Neuronal stem cell (in vitro differentiated cells): ENCODE measurements around the gene SND1.
A peak's percentile ranks its signal among the peaks of the same experiment; 100 is the strongest.

Source experiments
- DNase-seq: peaks from one replicate; pipeline ENCODE4 v3.0.0-alpha.2; 2013; ENCODE audit warnings: low spot score
- H2AFZ ChIP-seq: one replicate; pipeline ENCODE4 v1.6.1; 2013; ENCODE audit warnings: mild to moderate bottlenecking, low read length, inconsistent platforms
- H2AK5ac ChIP-seq: 2 replicates; pipeline ENCODE4 v1.6.1; 2013; ENCODE audit warnings: low read depth, mild to moderate bottlenecking, inconsistent platforms, low read length, moderate library complexity, mixed read lengths
- H2BK120ac ChIP-seq: 2 replicates; pipeline ENCODE4 v1.6.1; 2013; ENCODE audit warnings: low read depth, mild to moderate bottlenecking, inconsistent platforms, low read length, moderate library complexity, mixed read lengths
- H2BK12ac ChIP-seq: one replicate; pipeline ENCODE4 v1.6.1; 2013; ENCODE audit warnings: low read length, inconsistent platforms
- H2BK15ac ChIP-seq: 2 replicates; pipeline ENCODE4 v1.6.1; 2013; ENCODE audit warnings: mild to moderate bottlenecking, low read length, inconsistent platforms, mixed read lengths
- H2BK5ac ChIP-seq: one replicate; pipeline ENCODE4 v1.6.1; 2013; ENCODE audit warnings: inconsistent platforms, mild to moderate bottlenecking, low read length, moderate library complexity
- H3K14ac ChIP-seq: one replicate; pipeline ENCODE4 v1.6.1; 2013; ENCODE audit warnings: low read length, inconsistent platforms
- H3K18ac ChIP-seq: 2 replicates; pipeline ENCODE4 v1.6.1; 2013; ENCODE audit warnings: low read length, inconsistent platforms
- H3K23ac ChIP-seq: 2 replicates; pipeline ENCODE4 v1.6.1; 2013; ENCODE audit warnings: low read depth, mild to moderate bottlenecking, mixed read lengths, low read length, inconsistent platforms; ENCODE audit not compliant: poor library complexity
- H3K27ac ChIP-seq: replicated peaks from 3 replicates; pipeline ENCODE4 v1.5.1; 2013; ENCODE audit warnings: low read length, inconsistent platforms
- H3K27me3 ChIP-seq, 3 experiments: 2 replicates each; pipeline ENCODE4 v1.6.1; 2013; ENCODE audit warnings: low read length in 3 of 3, mild to moderate bottlenecking in 2 of 3, inconsistent platforms in 1 of 3, low read depth in 1 of 3, mixed read lengths in 1 of 3, moderate library complexity in 1 of 3; ENCODE audit not compliant: control insufficient read depth in 3 of 3, insufficient read depth in 3 of 3
- H3K36me3 ChIP-seq, 2 donors: replicated peaks in 1 of 2; 2 replicates each; pipeline ENCODE4 v1.6.1; 2013; ENCODE audit warnings: low read length in 2 of 2; ENCODE audit not compliant: control insufficient read depth in 2 of 2, insufficient read depth in 2 of 2
- H3K4ac ChIP-seq: 2 replicates; pipeline ENCODE4 v1.6.1; 2013; ENCODE audit warnings: inconsistent platforms, mild to moderate bottlenecking, low read length, moderate library complexity
- H3K4me1 ChIP-seq, 2 donors: 1 replicate in 1 of 2; 2 replicates in 1 of 2; pipeline ENCODE4 v1.6.1; 2013; ENCODE audit warnings: low read length in 2 of 2, low read depth in 1 of 2; ENCODE audit not compliant: control insufficient read depth in 2 of 2, insufficient read depth in 1 of 2
- H3K4me2 ChIP-seq: one replicate; pipeline ENCODE4 v1.6.1; 2013; ENCODE audit warnings: mild to moderate bottlenecking, low read length, inconsistent platforms; ENCODE audit not compliant: insufficient read depth, poor library complexity, severe bottlenecking
- H3K4me3 ChIP-seq, 2 donors: 2 replicates each; pipeline ENCODE4 v1.5.1; 2013; ENCODE audit warnings: low read length in 2 of 2, mild to moderate bottlenecking in 2 of 2, inconsistent platforms in 1 of 2, moderate library complexity in 1 of 2
- H3K79me1 ChIP-seq: one replicate; pipeline ENCODE4 v1.6.1; 2013; ENCODE audit warnings: low read depth, mild to moderate bottlenecking, inconsistent platforms, low read length, moderate library complexity
- H3K9ac ChIP-seq: one replicate; pipeline ENCODE4 v1.6.1; 2013; ENCODE audit warnings: mild to moderate bottlenecking, low read depth, low read length, inconsistent platforms; ENCODE audit not compliant: poor library complexity
- H3K9me3 ChIP-seq, 2 donors: replicated peaks in 1 of 2; 2 replicates each; pipeline versions ENCODE3 to v1.6.1; 2013; ENCODE audit warnings: low read length in 2 of 2, mild to moderate bottlenecking in 2 of 2, inconsistent platforms in 1 of 2, low read depth in 1 of 2, mixed read lengths in 1 of 2, moderate library complexity in 1 of 2; ENCODE audit not compliant: control insufficient read depth in 2 of 2, insufficient read depth in 1 of 2
- H4K8ac ChIP-seq: one replicate; pipeline ENCODE4 v1.6.1; 2013; ENCODE audit warnings: low read depth, mild to moderate bottlenecking, inconsistent platforms, low read length, moderate library complexity
- H4K91ac ChIP-seq: one replicate; pipeline ENCODE4 v1.6.1; 2013; ENCODE audit warnings: low read length, low read depth, mild to moderate bottlenecking, inconsistent platforms; ENCODE audit not compliant: poor library complexity
- WGBS, 2 donors: extraction: QIAGEN DNeasy Blood & Tissue Kit; methylation state at CpG; one replicate each; pipeline ENCODE4 v1.1.7; 2013; ENCODE audit warnings: missing lambda C conversion rate in 2 of 2, mixed read lengths in 1 of 2; ENCODE audit not compliant: insufficient read length in 2 of 2, insufficient replicate concordance in 1 of 2; ENCODE audit errors: extremely low coverage in 2 of 2; 5-methylcytosine and 5-hydroxymethylcytosine counted together

SND1 gene

DNA sequence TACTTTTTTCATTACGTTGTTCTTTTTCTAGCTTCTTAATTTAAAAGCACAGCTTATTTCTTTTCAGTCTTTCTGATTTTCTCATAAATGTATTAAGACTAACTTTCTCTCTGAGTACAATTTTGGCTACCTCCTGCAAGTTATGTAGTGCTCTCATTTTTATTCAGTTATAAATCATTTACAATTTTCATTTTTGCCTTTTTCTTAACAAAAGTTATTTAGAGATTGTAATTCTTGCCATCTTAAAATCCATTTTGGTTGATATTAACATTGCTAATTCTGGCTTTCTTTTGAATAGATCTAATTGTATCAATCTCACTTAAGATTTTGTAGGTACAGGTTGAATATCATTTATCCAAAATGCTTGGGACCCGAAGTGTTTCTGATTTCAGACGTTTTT lies 476.4 kb downstream of the SND1 start:
- no peaks in the 10 kb centered on the region for H3K79me1 ChIP-seq
- H3K9ac ChIP-seq = no peak overlapping the region
- no peak overlapping the region for H3K18ac ChIP-seq
- H2AK5ac ChIP-seq = no peak overlapping the region
- peaks cover 0 to 2% of the 10 kb centered on the region in 2 donors for H3K9me3 ChIP-seq
- no peak overlapping the region for H2BK12ac ChIP-seq
- no peak overlapping the region for H3K4ac ChIP-seq
- H2BK120ac ChIP-seq = no peak overlapping the region
- H3K4me1 ChIP-seq = peaks cover 2 to 7% of the 10 kb centered on the region in 2 donors
- H2BK5ac ChIP-seq = no peak overlapping the region
- no peak overlapping the region for H3K23ac ChIP-seq
- H3K4me3 ChIP-seq = no peak overlapping the region
- H3K27me3 ChIP-seq = peaks cover 0 to 39% (median 1%) of the 10 kb centered on the region in 3 experiments
- WGBS, 2 donors = 100% methylated on average over 1 of the region's 3 CpGs; no CpG with 5 or more reads in 1 of the 2 donors
- H4K8ac ChIP-seq = no peak overlapping the region
- H2BK15ac ChIP-seq = no peak overlapping the region
- H3K14ac ChIP-seq = no peak overlapping the region
- H4K91ac ChIP-seq = no peak overlapping the region
- H3K36me3 ChIP-seq = no peaks in the 10 kb centered on the region
- no peak overlapping the region for H2AFZ ChIP-seq
- DNase-seq = no peak
- H3K27ac ChIP-seq = no peak overlapping the region
- no peak overlapping the region for H3K4me2 ChIP-seq

- no peak overlapping the region for H2BK120ac ChIP-seq
- no CpG with 5 or more reads among the region's 12 CpGs for WGBS, 2 donors
- no peak overlapping the region for H3K4ac ChIP-seq
Observed at GRCh38 chr7:128129224-128129864, 477.4 kb downstream of the SND1 start.

GRCh38 chr7:128131115-128131514 lies 479.1 kb downstream of the SND1 start:
- no CpG with 5 or more reads among the region's 2 CpGs for WGBS, 2 donors
- H3K18ac ChIP-seq = no peak overlapping the region

More at GRCh38 chr7:128129224-128129864, 477.4 kb downstream of the SND1 start:
- Histone ChIP-seq H4K8ac (no peak overlapping the region), H2BK15ac (no peak overlapping the region), H2BK12ac (no peak overlapping the region), H3K9me3 (peaks cover 0 to 2% of the 10 kb centered on the region in 2 donors), H2AFZ (no peak overlapping the region), H3K14ac (no peak overlapping the region), H3K4me3 (peak overlapping the region in 1 of 2 donors; percentile 26), H3K18ac (no peak overlapping the region), H3K9ac (no peak overlapping the region), H3K27ac (no peak overlapping the region), H2BK5ac (no peak overlapping the region), H3K79me1 (no peaks in the 10 kb centered on the region), H3K27me3 (peaks cover 0 to 38% (median 3%) of the 10 kb centered on the region in 3 experiments), H4K91ac (no peak overlapping the region), H2AK5ac (no peak overlapping the region), H3K36me3 (no peaks in the 10 kb centered on the region), H3K4me2 (no peak overlapping the region), H3K23ac (no peak overlapping the region), H3K4me1 (no peaks in the 10 kb centered on the region)
- DNase-seq = no peak

GRCh38 chr7:128131731-128132130 lies 479.7 kb downstream of the SND1 start:
- Histone ChIP-seq H2AK5ac (no peak overlapping the region), H3K14ac (no peak overlapping the region), H3K79me1 (no peaks in the 10 kb centered on the region), H3K27me3 (peaks cover 2 to 50% (median 15%) of the 10 kb centered on the region in 3 experiments), H2BK15ac (no peak overlapping the region), H3K4me3 (no peak overlapping the region), H4K8ac (no peak overlapping the region), H2BK12ac (no peak overlapping the region), H2BK120ac (no peak overlapping the region), H3K36me3 (no peaks in the 10 kb centered on the region), H3K9ac (no peak overlapping the region), H3K27ac (no peak overlapping the region), H3K23ac (no peak overlapping the region), H3K4ac (no peak overlapping the region), H3K9me3 (peaks cover 0 to 2% of the 10 kb centered on the region in 2 donors), H3K18ac (no peak overlapping the region), H3K4me2 (no peak overlapping the region), H2AFZ (no peak overlapping the region), H3K4me1 (peaks cover 5 to 8% of the 10 kb centered on the region in 2 donors), H2BK5ac (no peak overlapping the region), H4K91ac (no peak overlapping the region)
- WGBS, 2 donors = no CpG with 5 or more reads among the region's 4 CpGs
- no peak for DNase-seq

More at GRCh38 chr7:128131115-128131514, 479.1 kb downstream of the SND1 start:
- no peak overlapping the region for H2BK120ac ChIP-seq
- H2BK5ac ChIP-seq = no peak overlapping the region
- no peak overlapping the region for H3K27ac ChIP-seq
- no peak overlapping the region for H3K4ac ChIP-seq
- H2AFZ ChIP-seq = no peak overlapping the region
- H3K36me3 ChIP-seq = no peaks in the 10 kb centered on the region
- H2BK15ac ChIP-seq = no peak overlapping the region
- H3K23ac ChIP-seq = no peak overlapping the region
- H3K27me3 ChIP-seq = peaks cover 2 to 47% (median 15%) of the 10 kb centered on the region in 3 experiments
- H3K79me1 ChIP-seq = no peaks in the 10 kb centered on the region
- H2AK5ac ChIP-seq = no peak overlapping the region
- H3K4me1 ChIP-seq = peaks cover 5% of the 10 kb centered on the region in 2 donors
- H3K4me3 ChIP-seq = no peak overlapping the region
- DNase-seq = no peak
- no peak overlapping the region for H3K9ac ChIP-seq
- H3K14ac ChIP-seq = no peak overlapping the region
- H2BK12ac ChIP-seq = no peak overlapping the region
- no peak overlapping the region for H4K91ac ChIP-seq
- no peak overlapping the region for H4K8ac ChIP-seq
- H3K9me3 ChIP-seq = peaks cover 0 to 2% of the 10 kb centered on the region in 2 donors
- no peak overlapping the region for H3K4me2 ChIP-seq
